OCI-LY7 (cell line): ENCODE data around the gene PLEK. TPM values are rescaled to one million over a fixed set of nuclear protein-coding genes. Genes with fewer than 3 reads are reported as not detected.

Experiments used
- BruUV-seq: library from RNA; stranded (reverse); fragments of 400-500 nt; replicated peaks from 2 replicates; lab custom pipeline; 2021; lab: Mats Ljungman, UMichigan
- CTCF ChIA-PET: fragments of 300-600 bp; sonication (Branson Sonifier 250); formaldehyde crosslinking; loops from one replicate; lab custom pipeline; 2022; ENCODE audit warnings: antibody characterized with exemption; ENCODE audit not compliant: unreplicated experiment; lab: Charles Lee
- POLR2A ChIA-PET: fragments of 300-600 bp; sonication (Branson Sonifier 250); formaldehyde crosslinking; loops from one replicate; lab custom pipeline; 2022; ENCODE audit warnings: antibody characterized with exemption; lab: Charles Lee
- DNase-seq: peaks from one replicate; pipeline ENCODE4 v3.0.0-alpha.2; 2015; ENCODE audit warnings: low spot score
- H2AFZ ChIP-seq: fragments of 200-600 bp; sonication (generic), shearing (Covaris generic); 2 replicates; pipeline ENCODE4 v1.6.1; 2014; ENCODE audit warnings: mild to moderate bottlenecking, antibody characterized with exemption, low read length, moderate library complexity
- H3K27ac ChIP-seq: fragments of 200-600 bp; sonication (generic); 2 replicates; pipeline ENCODE4 v1.5.1; 2014; ENCODE audit warnings: mixed run types, low read depth, mild to moderate bottlenecking, moderate library complexity, low read length, inconsistent platforms; ENCODE audit not compliant: poor library complexity, severe bottlenecking
- H3K36me3 ChIP-seq: fragments of 200-600 bp; sonication (generic); 2 replicates; pipeline ENCODE4 v1.6.1; 2014; ENCODE audit warnings: mild to moderate bottlenecking, antibody characterized with exemption, low read length, moderate library complexity, mixed read lengths; ENCODE audit not compliant: insufficient read depth
- H3K4me1 ChIP-seq: fragments of 200-600 bp; sonication (generic); 2 replicates; pipeline ENCODE4 v1.5.1; 2014; ENCODE audit warnings: mild to moderate bottlenecking, low read length; ENCODE audit not compliant: insufficient read depth, poor library complexity, severe bottlenecking
- H3K4me2 ChIP-seq: fragments of 200-600 bp; sonication (generic); 2 replicates; pipeline ENCODE4 v1.6.1; 2014; ENCODE audit warnings: mild to moderate bottlenecking, low read length
- H3K4me3 ChIP-seq: fragments of 200-600 bp; sonication (generic); 2 replicates; pipeline ENCODE4 v1.5.1; 2014; ENCODE audit warnings: mild to moderate bottlenecking, low read depth, low read length; ENCODE audit not compliant: poor library complexity, severe bottlenecking
- H3K79me2 ChIP-seq: fragments of 200-600 bp; sonication (generic); 2 replicates; pipeline ENCODE4 v1.6.1; 2016; ENCODE audit warnings: low read depth, mild to moderate bottlenecking, low read length, moderate library complexity, mixed read lengths; ENCODE audit not compliant: insufficient read depth
- H3K9me2 ChIP-seq: fragments of 200-600 bp; sonication (generic); 2 replicates; pipeline ENCODE4 v1.6.1; 2016; ENCODE audit warnings: mild to moderate bottlenecking, low read length, mixed read lengths; ENCODE audit not compliant: insufficient read depth
- H3K9me3 ChIP-seq: fragments of 200-600 bp; sonication (generic); 2 replicates; pipeline ENCODE4 v1.6.1; 2014; ENCODE audit warnings: mild to moderate bottlenecking, mixed run types, low read length, mixed read lengths
- H4K20me1 ChIP-seq: fragments of 200-600 bp; sonication (generic); 2 replicates; pipeline ENCODE4 v1.6.1; 2014; ENCODE audit warnings: mild to moderate bottlenecking, antibody characterized with exemption, low read length, moderate library complexity, mixed read lengths; ENCODE audit not compliant: insufficient read depth
- EZH2phosphoT487 ChIP-seq: fragments of 200-600 bp; sonication (generic); IDR thresholded peaks from 2 replicates; pipeline ENCODE4 v1.6.1; 2018; ENCODE audit warnings: low read depth, borderline replicate concordance, mild to moderate bottlenecking, mixed run types, antibody characterized with exemption, low read length, moderate library complexity, mixed read lengths
- intact Hi-C: fragments of 100-400 bp; cut with micrococcal nuclease; formaldehyde crosslinking; loops from one replicate; pipeline ENCODE4 v1.10.0; 2022; ENCODE audit not compliant: unreplicated experiment
- total RNA-seq, 2 experiments: library from RNA; depleted of rRNA in 1 of 2; stranded (reverse); fragments of >200 nt in 1 of 2; shearing (Covaris generic) in 1 of 2; gene quantifications; 2 replicates each; pipeline ENCODE4 v1.2.3, GENCODE V29; 2014 to 2022
- TF ChIP-seq, protein P1 (sequence below): fragments of 200-600 bp; sonication (generic); conservative IDR thresholded peaks from 2 replicates; pipeline ENCODE4 v1.5.1; 2014; ENCODE audit warnings: mild to moderate bottlenecking, antibody characterized with exemption, low read length, moderate library complexity, mixed read lengths

The PLEK gene
- total RNA-seq, 2 experiments from 2014 or later = 20.8 to 80.6 TPM

DNA sequence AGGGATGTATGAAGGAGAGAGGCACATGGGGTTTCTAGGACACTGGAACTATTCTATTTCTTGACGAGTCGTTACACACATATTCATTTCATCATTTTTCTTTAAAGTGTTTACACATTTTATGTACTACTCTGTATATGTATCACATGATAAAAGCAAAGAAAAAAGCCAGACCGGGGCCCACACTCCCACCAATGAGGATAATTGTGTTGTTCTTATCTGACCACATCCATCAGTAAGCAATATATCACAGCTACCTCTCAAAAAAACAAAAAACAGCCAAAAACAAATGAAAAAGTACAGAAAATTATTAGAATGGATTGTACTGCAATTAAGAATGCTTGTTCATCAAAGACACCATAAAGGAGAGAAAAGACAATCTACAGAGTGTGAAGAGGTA, 31.2 kb upstream of the PLEK start:
- no peak for DNase-seq
- no peak overlapping the region for H3K27ac ChIP-seq
- H4K20me1 ChIP-seq = no peaks in the 10 kb centered on the region
- BruUV-seq = no TSS peak
- no peaks in the 10 kb centered on the region for H3K9me3 ChIP-seq
- no peaks in the 10 kb centered on the region for H3K4me1 ChIP-seq
- H3K4me2 ChIP-seq = no peak overlapping the region
- no peaks in the 10 kb centered on the region for H3K9me2 ChIP-seq
- CTCF ChIA-PET = no interaction called here
- no peak overlapping the region for H2AFZ ChIP-seq
- no peak overlapping the region for H3K4me3 ChIP-seq
- no peaks in the 10 kb centered on the region for H3K79me2 ChIP-seq
- POLR2A ChIA-PET = no interaction called here
- no peaks in the 10 kb centered on the region for H3K36me3 ChIP-seq
- intact Hi-C loops = no loop called here
- TF ChIP-seq, protein P1, sequence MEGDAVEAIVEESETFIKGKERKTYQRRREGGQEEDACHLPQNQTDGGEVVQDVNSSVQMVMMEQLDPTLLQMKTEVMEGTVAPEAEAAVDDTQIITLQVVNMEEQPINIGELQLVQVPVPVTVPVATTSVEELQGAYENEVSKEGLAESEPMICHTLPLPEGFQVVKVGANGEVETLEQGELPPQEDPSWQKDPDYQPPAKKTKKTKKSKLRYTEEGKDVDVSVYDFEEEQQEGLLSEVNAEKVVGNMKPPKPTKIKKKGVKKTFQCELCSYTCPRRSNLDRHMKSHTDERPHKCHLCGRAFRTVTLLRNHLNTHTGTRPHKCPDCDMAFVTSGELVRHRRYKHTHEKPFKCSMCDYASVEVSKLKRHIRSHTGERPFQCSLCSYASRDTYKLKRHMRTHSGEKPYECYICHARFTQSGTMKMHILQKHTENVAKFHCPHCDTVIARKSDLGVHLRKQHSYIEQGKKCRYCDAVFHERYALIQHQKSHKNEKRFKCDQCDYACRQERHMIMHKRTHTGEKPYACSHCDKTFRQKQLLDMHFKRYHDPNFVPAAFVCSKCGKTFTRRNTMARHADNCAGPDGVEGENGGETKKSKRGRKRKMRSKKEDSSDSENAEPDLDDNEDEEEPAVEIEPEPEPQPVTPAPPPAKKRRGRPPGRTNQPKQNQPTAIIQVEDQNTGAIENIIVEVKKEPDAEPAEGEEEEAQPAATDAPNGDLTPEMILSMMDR = no peak
- TF ChIP-seq EZH2phosphoT487 = no peak

DNA sequence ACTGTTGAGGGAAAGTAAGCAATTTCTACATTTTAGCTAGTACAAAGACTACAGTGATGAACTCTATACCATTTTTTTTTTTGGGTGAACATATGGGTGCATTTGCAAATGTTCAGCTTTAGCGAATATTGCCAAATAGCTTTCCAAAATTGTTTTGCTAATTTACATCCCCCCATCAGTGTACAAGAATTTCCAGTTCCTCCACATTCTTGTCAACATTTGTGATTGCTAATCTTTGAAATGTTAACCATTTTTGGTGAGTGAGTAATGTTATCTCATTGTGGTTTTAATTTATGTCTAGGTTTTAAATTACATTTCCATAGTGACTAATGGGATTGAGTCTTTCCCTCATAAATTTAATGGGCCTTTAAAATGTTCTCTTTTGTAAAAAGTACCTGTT, 28.9 kb upstream of the PLEK start:
- ChIA-PET CTCF (no interaction called here), POLR2A (no interaction called here)
- Histone ChIP-seq H3K79me2 (no peaks in the 10 kb centered on the region), H3K4me1 (no peaks in the 10 kb centered on the region), H3K9me2 (no peaks in the 10 kb centered on the region), H2AFZ (no peak overlapping the region), H3K4me3 (no peak overlapping the region), H3K27ac (no peak overlapping the region), H3K9me3 (no peaks in the 10 kb centered on the region), H3K4me2 (no peak overlapping the region), H3K36me3 (no peaks in the 10 kb centered on the region), H4K20me1 (no peaks in the 10 kb centered on the region)
- TF ChIP-seq, protein P1 = no peak
- TF ChIP-seq EZH2phosphoT487 = no peak
- BruUV-seq = no TSS peak
- DNase-seq = no peak
- intact Hi-C loops = no loop called here

DNA sequence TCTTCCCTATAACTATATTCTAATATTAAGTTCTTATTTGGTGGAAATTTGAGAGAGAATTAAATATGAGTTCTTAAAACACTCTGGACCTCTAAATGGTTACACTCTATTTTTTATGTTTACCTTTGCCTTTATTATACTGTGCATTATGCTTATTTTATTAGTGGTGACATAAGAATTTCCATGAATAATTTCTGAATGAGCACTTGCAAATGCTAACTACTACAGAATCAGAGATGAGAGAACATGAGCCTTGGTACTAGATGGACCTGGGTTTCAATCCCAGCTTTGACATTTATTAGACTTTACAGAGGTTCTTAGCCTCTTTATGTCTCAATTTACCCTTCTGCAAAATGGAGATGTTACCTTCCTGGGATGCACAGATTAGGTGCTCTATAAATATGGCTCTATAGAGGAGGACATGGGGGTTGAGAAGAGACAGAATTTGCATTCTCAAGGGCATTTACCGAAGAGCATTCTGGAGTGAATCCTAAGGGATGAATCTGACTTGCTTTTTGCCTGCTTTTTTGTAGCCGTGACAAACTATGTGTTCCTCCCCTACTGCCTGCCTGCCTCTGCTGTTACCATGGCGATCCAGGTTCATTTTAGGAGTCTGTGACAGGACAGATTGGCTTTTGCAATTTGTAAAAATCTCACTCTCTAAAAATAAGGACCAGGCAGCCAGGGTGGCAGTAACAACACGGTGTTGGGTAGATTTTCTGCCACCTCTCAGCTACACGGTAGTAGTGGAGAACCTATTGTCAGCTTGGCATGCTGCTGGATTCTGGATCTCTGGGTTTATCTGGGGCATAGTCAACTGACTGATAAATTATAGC, 24.6 kb upstream of the PLEK start:
- intact Hi-C loops = no loop called here
- H3K4me3 ChIP-seq = no peak overlapping the region
- H3K9me2 ChIP-seq = no peaks in the 10 kb centered on the region
- no peak overlapping the region for H3K4me2 ChIP-seq
- CTCF ChIA-PET = no interaction called here
- H3K36me3 ChIP-seq = no peaks in the 10 kb centered on the region
- H3K27ac ChIP-seq = no peak overlapping the region
- TF ChIP-seq EZH2phosphoT487 = no peak
- TF ChIP-seq, protein P1 = no peak
- no TSS peak for BruUV-seq
- H3K4me1 ChIP-seq = no peaks in the 10 kb centered on the region
- no peak for DNase-seq
- H3K79me2 ChIP-seq = no peaks in the 10 kb centered on the region
- no peak overlapping the region for H2AFZ ChIP-seq
- H3K9me3 ChIP-seq = no peaks in the 10 kb centered on the region
- POLR2A ChIA-PET = interaction anchor here (0.8 to 0.9 kb wide), 2 partner anchors 48 to 286 kb away, joined by 3 to 5 read pairs; no protein-coding TSS in a partner anchor
- no peaks in the 10 kb centered on the region for H4K20me1 ChIP-seq
